ENCODE data around the gene ZNF660.
"Not testable (repeated sequence)": the region's sequence is repeated elsewhere in the genome, so short reads cannot be mapped to it uniquely, and the experiment has no call there.

Gene ZNF660

GRCh38 chr3:44577354-44577952 lies 7.3 kb upstream of the ZNF660 start:
- not testable (repeated sequence) for DNase-seq (ENCODE audit: low read depth); H3K9me3 ChIP-seq (ENCODE audit: control insufficient read depth, low read length); H3K36me3 ChIP-seq (ENCODE audit: control insufficient read depth, insufficient read depth, low read length, severe bottlenecking); H3K27me3 ChIP-seq (replicated peaks; ENCODE audit: control insufficient read depth, insufficient read depth, low read length); H3K4me1 ChIP-seq (ENCODE audit: control insufficient read depth, insufficient read depth, low read length); H3K4me3 ChIP-seq (ENCODE audit: low read length); H3K9ac ChIP-seq (ENCODE audit: low read length)

GRCh38 chr3:44578316-44578715 lies 6.4 kb upstream of the ZNF660 start:
- H3K4me1 ChIP-seq (ENCODE audit: control insufficient read depth, insufficient read depth, low read length); DNase-seq (ENCODE audit: low read depth); H3K9me3 ChIP-seq (ENCODE audit: control insufficient read depth, low read length); H3K4me3 ChIP-seq (ENCODE audit: low read length); H3K27me3 ChIP-seq (replicated peaks; ENCODE audit: control insufficient read depth, insufficient read depth, low read length); H3K36me3 ChIP-seq (ENCODE audit: control insufficient read depth, insufficient read depth, low read length, severe bottlenecking); H3K9ac ChIP-seq (ENCODE audit: low read length): not testable (repeated sequence)

- not testable (repeated sequence) for H3K9ac ChIP-seq (ENCODE audit: low read length); H3K4me1 ChIP-seq (ENCODE audit: control insufficient read depth, insufficient read depth, low read length); H3K4me3 ChIP-seq (ENCODE audit: low read length); DNase-seq (ENCODE audit: low read depth); H3K27me3 ChIP-seq (replicated peaks; ENCODE audit: control insufficient read depth, insufficient read depth, low read length); H3K9me3 ChIP-seq (ENCODE audit: control insufficient read depth, low read length); H3K36me3 ChIP-seq (ENCODE audit: control insufficient read depth, insufficient read depth, low read length, severe bottlenecking)
These were observed 5.7 kb upstream of the ZNF660 start for GRCh38 chr3:44578924-44579515.

DNA sequence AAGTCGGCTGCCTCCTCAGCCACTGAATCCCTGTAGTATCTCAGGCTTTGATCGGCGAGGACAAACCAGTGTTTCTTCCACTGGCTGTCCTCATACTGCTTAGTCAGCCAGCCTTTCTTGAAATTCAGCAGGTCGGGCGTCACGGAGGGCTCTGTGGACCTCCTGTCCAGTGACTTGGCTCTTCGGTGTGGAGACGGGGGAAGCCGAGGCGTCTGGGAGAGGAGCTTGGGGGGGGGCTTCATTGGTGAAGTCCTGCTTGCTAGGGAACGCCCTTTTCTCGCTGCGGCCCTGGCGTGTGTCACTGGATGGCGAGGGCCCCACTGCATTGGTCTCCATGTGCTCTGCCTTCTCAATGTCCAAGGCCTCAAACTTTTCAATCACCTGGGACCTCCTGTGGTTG lies 5.0 kb upstream of the ZNF660 start:
- H3K9ac ChIP-seq (ENCODE audit: low read length); DNase-seq (ENCODE audit: low read depth); H3K36me3 ChIP-seq (ENCODE audit: control insufficient read depth, insufficient read depth, low read length, severe bottlenecking); H3K4me3 ChIP-seq (ENCODE audit: low read length); H3K27me3 ChIP-seq (replicated peaks; ENCODE audit: control insufficient read depth, insufficient read depth, low read length); H3K9me3 ChIP-seq (ENCODE audit: control insufficient read depth, low read length): not testable (repeated sequence)
- H3K4me1 ChIP-seq (ENCODE audit: control insufficient read depth, insufficient read depth, low read length): peaks cover 15% of the 10 kb centered on the region

- not testable (repeated sequence) for H3K9ac ChIP-seq (ENCODE audit: low read length); H3K4me3 ChIP-seq (ENCODE audit: low read length); DNase-seq (ENCODE audit: low read depth); H3K9me3 ChIP-seq (ENCODE audit: control insufficient read depth, low read length); H3K36me3 ChIP-seq (ENCODE audit: control insufficient read depth, insufficient read depth, low read length, severe bottlenecking); H3K27me3 ChIP-seq (replicated peaks; ENCODE audit: control insufficient read depth, insufficient read depth, low read length)
- peaks cover 24% of the 10 kb centered on the region for H3K4me1 ChIP-seq (ENCODE audit: control insufficient read depth, insufficient read depth, low read length)
These were observed 3.8 kb upstream of the ZNF660 start for GRCh38 chr3:44580971-44581370.

- DNase-seq (ENCODE audit: low read depth): peak; percentile 44
- Histone ChIP-seq H3K36me3 (ENCODE audit: control insufficient read depth, insufficient read depth, low read length, severe bottlenecking) (peaks cover 31% of the 10 kb centered on the region), H3K9ac (ENCODE audit: low read length) (no peak overlapping the region), H3K4me1 (ENCODE audit: control insufficient read depth, insufficient read depth, low read length) (no peaks in the 10 kb centered on the region), H3K4me3 (ENCODE audit: low read length) (no peak overlapping the region), H3K9me3 (ENCODE audit: control insufficient read depth, low read length) (peaks cover 39% of the 10 kb centered on the region), H3K27me3 (replicated peaks; ENCODE audit: control insufficient read depth, insufficient read depth, low read length) (no peaks in the 10 kb centered on the region)
These were observed 11.9 kb downstream of the ZNF660 start for GRCh38 chr3:44596621-44597020.

- no peak overlapping the region for H3K4me3 ChIP-seq (ENCODE audit: low read length)
- H3K27me3 ChIP-seq (replicated peaks; ENCODE audit: control insufficient read depth, insufficient read depth, low read length): no peaks in the 10 kb centered on the region
- H3K36me3 ChIP-seq (ENCODE audit: control insufficient read depth, insufficient read depth, low read length, severe bottlenecking): no peaks in the 10 kb centered on the region
- peaks cover 3% of the 10 kb centered on the region for H3K9me3 ChIP-seq (ENCODE audit: control insufficient read depth, low read length)
- H3K9ac ChIP-seq (ENCODE audit: low read length): no peak overlapping the region
- no peak for DNase-seq (ENCODE audit: low read depth)
- H3K4me1 ChIP-seq (ENCODE audit: control insufficient read depth, insufficient read depth, low read length): no peaks in the 10 kb centered on the region
These were observed 17.0 kb downstream of the ZNF660 start for GRCh38 chr3:44601749-44602148.

DNA sequence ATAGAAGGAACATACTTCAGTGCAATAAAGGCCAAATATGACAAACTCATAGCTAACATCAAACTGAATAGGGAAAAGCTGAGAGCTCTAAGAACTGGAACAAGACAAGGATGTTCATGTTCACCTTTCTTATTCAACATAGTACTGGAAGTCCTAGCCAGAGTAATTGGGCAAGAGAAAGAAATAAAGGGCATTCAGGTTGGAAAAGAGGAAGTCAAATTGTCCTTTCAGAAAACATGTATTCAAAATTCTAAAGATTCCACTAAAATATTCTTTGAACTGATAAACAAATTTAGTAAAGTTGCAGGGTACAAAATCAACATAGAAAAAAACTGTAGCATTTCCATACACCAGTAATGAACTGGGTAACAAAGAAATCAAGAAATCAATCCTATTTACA lies 27.9 kb downstream of the ZNF660 start:
- Histone ChIP-seq H3K9me3 (ENCODE audit: control insufficient read depth, low read length) (peaks cover 3% of the 10 kb centered on the region), H3K36me3 (ENCODE audit: control insufficient read depth, insufficient read depth, low read length, severe bottlenecking) (no peaks in the 10 kb centered on the region), H3K4me3 (ENCODE audit: low read length) (no peak overlapping the region), H3K4me1 (ENCODE audit: control insufficient read depth, insufficient read depth, low read length) (no peaks in the 10 kb centered on the region), H3K27me3 (replicated peaks; ENCODE audit: control insufficient read depth, insufficient read depth, low read length) (no peaks in the 10 kb centered on the region), H3K9ac (ENCODE audit: low read length) (no peak overlapping the region)
- DNase-seq (ENCODE audit: low read depth): no peak

DNA sequence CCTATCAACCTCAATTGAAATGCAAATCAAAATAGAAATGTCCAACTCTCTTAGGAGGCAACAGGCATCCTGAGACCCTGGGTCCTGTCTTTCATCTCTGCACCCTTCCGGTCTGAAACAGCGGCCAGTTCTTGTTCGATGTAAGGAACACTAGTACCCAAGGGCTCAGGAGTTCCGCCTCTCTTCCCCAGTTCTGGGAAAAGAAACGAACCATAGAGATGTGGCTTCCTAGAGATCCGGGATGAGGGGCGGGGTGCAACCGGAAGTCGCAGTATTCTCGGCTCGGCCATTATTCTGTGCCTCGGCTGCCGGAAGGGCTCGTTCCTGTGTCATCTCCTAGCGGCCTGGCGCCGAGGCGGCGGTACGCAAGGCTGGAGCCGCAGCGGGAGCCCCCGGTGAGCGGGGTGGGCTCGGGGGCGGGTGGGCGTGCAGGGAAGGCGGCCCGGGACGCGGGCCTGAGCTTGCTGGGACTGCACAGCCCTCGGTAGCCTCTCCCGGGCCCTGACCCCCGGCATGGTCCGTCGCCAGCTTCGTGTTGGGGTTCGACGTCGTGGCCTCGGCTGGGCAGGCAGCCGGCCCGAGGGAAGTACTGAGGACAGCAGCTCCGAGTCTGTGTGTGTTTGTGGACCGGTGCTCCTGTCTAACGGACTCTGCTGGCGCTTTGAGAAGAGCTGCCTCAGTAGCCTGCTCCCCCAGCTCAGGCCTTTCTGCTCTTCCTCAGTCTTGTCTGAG lies 40.2 kb downstream of the ZNF660 start, which contains the start of gene ZNF197:
Gene ZNF197 (plus strand): TSS at position 288 of the 732 bp plus-strand sequence. CDS start 4,119 bp downstream, outside the sequence.
- peaks cover 24% of the 10 kb centered on the region for H3K4me1 ChIP-seq (ENCODE audit: control insufficient read depth, insufficient read depth, low read length)
- no peaks in the 10 kb centered on the region for H3K9me3 ChIP-seq (ENCODE audit: control insufficient read depth, low read length)
- peak within 1 kb of the TSS; percentile 94 for H3K4me3 ChIP-seq (ENCODE audit: low read length)
- H3K36me3 ChIP-seq (ENCODE audit: control insufficient read depth, insufficient read depth, low read length, severe bottlenecking): peaks cover 14% of the 10 kb centered on the region
- peak; percentile 95 for DNase-seq (ENCODE audit: low read depth)
- H3K27me3 ChIP-seq (replicated peaks; ENCODE audit: control insufficient read depth, insufficient read depth, low read length): no peaks in the 10 kb centered on the region
- peak within 1 kb of the TSS; percentile 93 for H3K9ac ChIP-seq (ENCODE audit: low read length)

- Histone ChIP-seq H3K4me3 (ENCODE audit: low read length) (no peak overlapping the region), H3K9ac (ENCODE audit: low read length) (no peak overlapping the region), H3K36me3 (ENCODE audit: control insufficient read depth, insufficient read depth, low read length, severe bottlenecking) (peaks cover 46% of the 10 kb centered on the region), H3K4me1 (ENCODE audit: control insufficient read depth, insufficient read depth, low read length) (peaks cover 24% of the 10 kb centered on the region), H3K9me3 (ENCODE audit: control insufficient read depth, low read length) (no peaks in the 10 kb centered on the region), H3K27me3 (replicated peaks; ENCODE audit: control insufficient read depth, insufficient read depth, low read length) (no peaks in the 10 kb centered on the region)
- no peak for DNase-seq (ENCODE audit: low read depth)
These were observed 44.0 kb downstream of the ZNF660 start for GRCh38 chr3:44628716-44629115.

- no peak for DNase-seq (ENCODE audit: low read depth)
- Histone ChIP-seq H3K4me3 (ENCODE audit: low read length) (no peak overlapping the region), H3K4me1 (ENCODE audit: control insufficient read depth, insufficient read depth, low read length) (peaks cover 3% of the 10 kb centered on the region), H3K9me3 (ENCODE audit: control insufficient read depth, low read length) (no peaks in the 10 kb centered on the region), H3K27me3 (replicated peaks; ENCODE audit: control insufficient read depth, insufficient read depth, low read length) (no peaks in the 10 kb centered on the region), H3K36me3 (ENCODE audit: control insufficient read depth, insufficient read depth, low read length, severe bottlenecking) (peaks cover 76% of the 10 kb centered on the region), H3K9ac (ENCODE audit: low read length) (no peak overlapping the region)
These were observed 47.4 kb downstream of the ZNF660 start for GRCh38 chr3:44632193-44632592.
